ENCODE measurements around the gene ACBD4.

GRCh38 chr17:45135978-45136791 is 698 bp downstream of the ACBD4 start:
- no peak for TF ChIP-seq CREB1 (IDR thresholded peaks at IDR 0.05; ENCODE audit: low read depth)
- no peak for TF ChIP-seq EGR1 (IDR thresholded peaks at IDR 0.05)

Data from Ishikawa (cell line).